Common myeloid progenitor, CD34-positive (primary cell): ENCODE results near the gene WWP2.

ENCODE experiments used
- CTCF ChIA-PET: fragments of 350-600 bp; sonication (Branson Sonifier 250); formaldehyde crosslinking; loops from one replicate; lab custom pipeline; 2021; ENCODE audit warnings: antibody characterized with exemption; lab: Charles Lee
- POLR2A ChIA-PET: fragments of 350-600 bp; sonication (Branson Sonifier 250); formaldehyde crosslinking; loops from one replicate; lab custom pipeline; 2021; ENCODE audit warnings: antibody characterized with exemption; lab: Charles Lee
- DNase-seq, 3 donors: peaks; one replicate each; pipeline versions ENCODE4 v3.0.0 to v3.0.0-alpha.2; 2013
- H3K27ac ChIP-seq, 2 experiments: 1 replicate in 1 of 2; 2 replicates in 1 of 2; pipeline ENCODE4 v1.7.0; 2013; ENCODE audit warnings: inconsistent platforms in 2 of 2, low read length in 2 of 2, mild to moderate bottlenecking in 2 of 2, low read depth in 1 of 2, moderate library complexity in 1 of 2; ENCODE audit not compliant: severe bottlenecking in 2 of 2, insufficient read depth in 1 of 2, poor library complexity in 1 of 2
- H3K27me3 ChIP-seq, 5 experiments: replicated peaks in 2 of 5; 1 replicate in 3 of 5; 2 replicates in 2 of 5; pipeline versions ENCODE4 v1.6.1 to v1.7.0; 2013; ENCODE audit warnings: low read length in 4 of 5, mild to moderate bottlenecking in 2 of 5, moderate library complexity in 2 of 5, inconsistent platforms in 1 of 5; ENCODE audit not compliant: insufficient read depth in 5 of 5, control insufficient read depth in 4 of 5
- H3K36me3 ChIP-seq, 4 experiments: 1 replicate in 2 of 4; 2 replicates in 2 of 4; pipeline versions ENCODE4 v1.6.1 to v1.7.0; 2013; ENCODE audit warnings: low read length in 3 of 4, control low read depth in 1 of 4, mild to moderate bottlenecking in 1 of 4; ENCODE audit not compliant: control insufficient read depth in 4 of 4, insufficient read depth in 4 of 4
- H3K4me1 ChIP-seq, 4 experiments: 1 replicate in 3 of 4; 2 replicates in 1 of 4; pipeline versions ENCODE4 v1.6.1 to v1.7.1; 2013; ENCODE audit warnings: low read length in 3 of 4, mild to moderate bottlenecking in 3 of 4, control low read depth in 1 of 4, inconsistent platforms in 1 of 4, moderate library complexity in 1 of 4; ENCODE audit not compliant: control insufficient read depth in 4 of 4, insufficient read depth in 4 of 4; ENCODE audit errors: control extremely low read depth in 1 of 4
- H3K4me3 ChIP-seq, 7 experiments: 1 replicate in 4 of 7; 2 replicates in 3 of 7; pipeline versions ENCODE4 v1.5.1 to v1.7.0; 2013; ENCODE audit warnings: mild to moderate bottlenecking in 7 of 7, low read length in 6 of 7, moderate library complexity in 6 of 7, inconsistent platforms in 2 of 7, low read depth in 2 of 7, control low read depth in 1 of 7; ENCODE audit not compliant: insufficient read depth in 4 of 7, control insufficient read depth in 1 of 7; ENCODE audit errors: extremely low read depth in 1 of 7
- H3K9me3 ChIP-seq, 5 experiments: 1 replicate in 4 of 5; 2 replicates in 1 of 5; pipeline versions ENCODE4 v1.6.1 to v1.7.1; 2013; ENCODE audit warnings: low read length in 4 of 5, mild to moderate bottlenecking in 2 of 5, inconsistent platforms in 1 of 5, low read depth in 1 of 5, moderate library complexity in 1 of 5; ENCODE audit not compliant: control insufficient read depth in 4 of 5, insufficient read depth in 2 of 5; ENCODE audit errors: control extremely low read depth in 1 of 5
- WGBS: methylation state at CpG from one replicate; pipeline ENCODE4 v1.1.5; 2013; ENCODE audit not compliant: insufficient coverage; 5-methylcytosine and 5-hydroxymethylcytosine counted together

The WWP2 gene

GRCh38 chr16:69909760-69910159 is 147.6 kb downstream of the WWP2 start:
- CTCF ChIA-PET: no interaction called here
- POLR2A ChIA-PET: no interaction called here
- H3K9me3 ChIP-seq: no peaks in the 10 kb centered on the region
- no peak overlapping the region for H3K4me3 ChIP-seq
- 94% methylated on average over 4 of the region's 7 CpGs for WGBS
- H3K4me1 ChIP-seq: no peaks in the 10 kb centered on the region
- H3K27me3 ChIP-seq: no peaks in the 10 kb centered on the region
- H3K27ac ChIP-seq: no peak overlapping the region
- H3K36me3 ChIP-seq: peaks cover under 1 to 22% (median 15%) of the 10 kb centered on the region in 4 experiments
- DNase-seq: no peak

DNA sequence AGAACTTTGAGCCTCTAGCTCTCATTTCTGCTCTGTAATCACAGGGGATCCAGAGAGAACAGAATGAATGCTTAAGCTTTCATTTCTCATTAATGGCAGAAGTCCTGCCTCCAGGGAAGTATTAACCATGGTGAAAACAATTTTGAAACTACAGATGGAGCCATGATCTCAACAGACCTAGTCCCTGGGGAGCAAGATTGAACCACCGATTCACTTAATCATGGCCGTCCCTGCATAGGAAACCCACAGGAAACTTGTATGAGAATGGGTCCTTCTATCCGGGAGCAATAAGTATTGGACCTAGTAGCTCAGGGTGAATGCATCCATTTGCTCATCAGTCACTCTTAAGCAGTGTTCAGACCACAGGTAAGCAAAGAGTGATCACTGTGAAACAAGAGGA is 148.8 kb downstream of the WWP2 start:
- H3K36me3 ChIP-seq: peaks cover 2 to 22% (median 15%) of the 10 kb centered on the region in 4 experiments
- H3K27ac ChIP-seq: no peak overlapping the region
- H3K27me3 ChIP-seq: no peaks in the 10 kb centered on the region
- no peaks in the 10 kb centered on the region for H3K4me1 ChIP-seq
- CTCF ChIA-PET: interaction anchor here (0.9 kb wide), 1 partner anchor 19 kb away, joined by 4 read pairs; no protein-coding TSS in a partner anchor
- POLR2A ChIA-PET: no interaction called here
- no peak for DNase-seq
- no peak overlapping the region for H3K4me3 ChIP-seq
- no peaks in the 10 kb centered on the region for H3K9me3 ChIP-seq
- 89% methylated on average over 3 of the region's 3 CpGs for WGBS

- ChIA-PET POLR2A (no interaction called here), CTCF (no interaction called here)
- Histone ChIP-seq H3K4me3 (no peak overlapping the region), H3K4me1 (no peaks in the 10 kb centered on the region), H3K27me3 (no peaks in the 10 kb centered on the region), H3K36me3 (peaks cover 2 to 5% (median 3%) of the 10 kb centered on the region in 4 experiments), H3K27ac (no peak overlapping the region), H3K9me3 (no peaks in the 10 kb centered on the region)
- 100% methylated on average over 1 of the region's 1 CpG for WGBS
- no peak for DNase-seq
Measured at GRCh38 chr16:69916462-69916861, 154.3 kb downstream of the WWP2 start.

DNA sequence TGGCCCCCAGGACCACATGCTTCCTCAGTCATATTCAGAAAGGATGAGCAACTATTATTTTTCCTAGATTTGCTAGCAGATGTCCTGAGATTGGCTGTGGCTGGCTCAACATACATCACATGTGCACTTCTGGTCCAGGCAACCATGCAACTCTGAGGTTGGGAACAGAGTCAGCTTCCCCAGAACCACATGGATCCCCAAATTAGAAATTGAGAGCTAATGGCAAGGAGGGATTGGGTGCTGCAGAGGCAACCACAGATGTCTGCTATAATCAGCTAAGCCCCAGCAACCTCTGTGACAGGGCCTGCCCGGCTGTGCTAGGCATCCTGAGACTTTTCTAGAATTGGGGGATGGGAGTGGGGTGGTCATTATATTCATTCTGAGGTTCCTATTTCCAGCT is 155.2 kb downstream of the WWP2 start:
- H3K36me3 ChIP-seq: peaks cover 2 to 5% (median 2%) of the 10 kb centered on the region in 4 experiments
- no peak for DNase-seq
- H3K4me1 ChIP-seq: no peaks in the 10 kb centered on the region
- H3K27ac ChIP-seq: no peak overlapping the region
- 100% methylated on average over 1 of the region's 1 CpG for WGBS
- POLR2A ChIA-PET: no interaction called here
- no peaks in the 10 kb centered on the region for H3K27me3 ChIP-seq
- H3K9me3 ChIP-seq: no peaks in the 10 kb centered on the region
- CTCF ChIA-PET: no interaction called here
- H3K4me3 ChIP-seq: no peak overlapping the region

GRCh38 chr16:69917739-69918138 is 155.6 kb downstream of the WWP2 start:
- POLR2A ChIA-PET: no interaction called here
- Histone ChIP-seq H3K4me3 (no peak overlapping the region), H3K27me3 (no peaks in the 10 kb centered on the region), H3K9me3 (no peaks in the 10 kb centered on the region), H3K36me3 (peaks cover 2 to 5% (median 2%) of the 10 kb centered on the region in 4 experiments), H3K4me1 (no peaks in the 10 kb centered on the region), H3K27ac (no peak overlapping the region)
- CTCF ChIA-PET: no interaction called here
- WGBS: 96% methylated on average over 20 of the region's 20 CpGs
- DNase-seq: no peak

- ChIA-PET CTCF (no interaction called here), POLR2A (no interaction called here)
- Histone ChIP-seq H3K4me1 (no peaks in the 10 kb centered on the region), H3K9me3 (no peaks in the 10 kb centered on the region), H3K27ac (no peak overlapping the region), H3K4me3 (no peak overlapping the region), H3K27me3 (no peaks in the 10 kb centered on the region), H3K36me3 (peaks cover 2 to 5% (median 2%) of the 10 kb centered on the region in 4 experiments)
- DNase-seq: no peak
- WGBS: 100% methylated on average over 1 of the region's 1 CpG
Measured at GRCh38 chr16:69918241-69918640, 156.1 kb downstream of the WWP2 start.

GRCh38 chr16:69921127-69921526 is 159.0 kb downstream of the WWP2 start:
- Histone ChIP-seq H3K27me3 (no peaks in the 10 kb centered on the region), H3K27ac (no peak overlapping the region), H3K4me1 (no peaks in the 10 kb centered on the region), H3K9me3 (no peaks in the 10 kb centered on the region), H3K36me3 (peaks cover 2 to 8% (median 5%) of the 10 kb centered on the region in 4 experiments), H3K4me3 (no peak overlapping the region)
- 100% methylated on average over 2 of the region's 2 CpGs for WGBS
- CTCF ChIA-PET: interaction anchor here (1.0 kb wide), 1 partner anchor 9 kb away, joined by 4 read pairs; no protein-coding TSS in a partner anchor
- no peak for DNase-seq
- POLR2A ChIA-PET: no interaction called here
